NCI-H2196 treated with DMSO at 0.1 percent for 48 hours (cell line): ENCODE data around the gene BIK.
"Not testable (repeated sequence)": the region's sequence is repeated elsewhere in the genome, so short reads cannot be mapped to it uniquely, and the experiment has no call there.

Source experiments
- DNase-seq: peaks from one replicate; lab custom pipeline; 2025; ENCODE audit not compliant: unreplicated experiment; lab: John Stamatoyannopoulos, UW

Gene BIK

GRCh38 chr22:43104056-43104625 is 6.4 kb upstream of the BIK start:
- not testable (repeated sequence) for DNase-seq

DNA sequence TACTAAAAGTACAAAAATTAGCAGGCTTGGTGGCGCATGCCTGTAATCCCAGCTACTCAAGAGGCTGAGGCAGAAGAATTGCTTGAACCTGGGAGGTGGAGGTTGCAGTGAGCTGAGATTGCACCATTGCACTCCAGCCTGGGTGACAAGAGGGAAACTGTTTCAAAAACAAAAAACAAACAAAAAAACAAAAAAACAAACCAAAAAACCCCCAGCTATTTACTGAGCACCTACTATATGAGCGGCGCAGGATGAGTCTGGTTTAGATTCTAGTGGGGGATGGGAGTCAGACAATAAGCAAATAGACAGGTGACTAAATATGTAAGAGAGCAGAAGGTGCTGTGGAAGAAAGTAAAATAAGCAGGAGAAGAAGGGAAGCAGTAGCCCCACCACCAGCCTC is 5.6 kb upstream of the BIK start:
- DNase-seq, result not testable (repeated sequence)

GRCh38 chr22:43106302-43106701 is 4.2 kb upstream of the BIK start:
- DNase-seq, result no peak

GRCh38 chr22:43109511-43109910 is 1.0 kb upstream of the BIK start:
- DNase-seq, result no peak

DNA sequence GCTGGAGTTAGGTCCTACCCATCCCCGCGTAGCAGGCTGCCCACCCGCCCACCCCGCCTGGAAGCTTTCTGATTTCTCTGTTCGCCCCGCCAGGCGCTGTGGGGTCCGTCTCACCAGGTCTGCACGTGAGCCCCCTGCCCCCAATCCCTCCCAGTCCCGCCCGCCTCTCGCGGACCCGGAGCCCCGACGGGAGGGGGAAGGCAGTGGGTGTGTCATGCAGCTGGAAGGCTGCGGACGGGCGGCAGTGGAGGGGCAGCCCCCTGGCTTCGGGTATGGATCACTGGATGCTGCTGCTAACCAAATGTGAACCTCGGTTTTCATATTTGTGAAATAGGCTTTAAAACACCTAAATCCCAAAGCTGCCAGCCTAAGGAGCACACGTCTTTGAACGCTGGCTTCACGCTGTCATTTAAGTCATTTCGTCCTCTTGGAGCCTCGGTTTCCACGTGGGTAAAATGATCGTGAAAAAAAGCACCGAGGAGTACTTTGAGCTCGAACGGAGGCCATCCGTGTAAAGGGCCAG is 568 bp upstream of the BIK start:
- DNase-seq, result peak; percentile 35

GRCh38 chr22:43110927-43111623 is 525 bp downstream of the BIK start:
- no peak for DNase-seq

GRCh38 chr22:43113526-43114251 is 3.1 kb downstream of the BIK start:
- no peak for DNase-seq

GRCh38 chr22:43114958-43115357 is 4.4 kb downstream of the BIK start:
- DNase-seq, result peak; percentile 55

DNA sequence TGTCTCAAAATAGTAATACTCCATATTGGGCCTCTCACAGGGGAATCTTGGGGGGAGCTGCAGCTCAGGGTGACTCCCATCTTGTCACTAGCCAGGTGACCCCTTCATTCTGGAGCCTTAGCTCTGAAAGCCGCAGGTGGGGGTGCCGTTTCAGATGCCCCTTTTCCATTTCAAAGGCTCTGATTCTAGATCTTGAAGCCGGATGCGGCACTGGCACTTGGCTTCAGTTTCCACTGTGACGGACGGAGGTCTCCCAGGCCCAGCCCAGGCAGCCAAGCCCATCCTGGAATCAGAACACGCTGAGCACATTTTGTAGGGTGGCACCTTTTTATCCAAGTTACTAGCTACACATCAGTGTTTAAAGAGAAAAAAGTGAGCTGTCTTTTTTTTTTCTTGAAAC is 6.4 kb downstream of the BIK start:
- DNase-seq, result no peak

GRCh38 chr22:43118024-43118849 is 7.7 kb downstream of the BIK start:
- no peak for DNase-seq

GRCh38 chr22:43118953-43119458 is 8.5 kb downstream of the BIK start:
- no peak for DNase-seq

GRCh38 chr22:43126501-43127165 is 16.1 kb downstream of the BIK start:
- DNase-seq, result no peak

DNA sequence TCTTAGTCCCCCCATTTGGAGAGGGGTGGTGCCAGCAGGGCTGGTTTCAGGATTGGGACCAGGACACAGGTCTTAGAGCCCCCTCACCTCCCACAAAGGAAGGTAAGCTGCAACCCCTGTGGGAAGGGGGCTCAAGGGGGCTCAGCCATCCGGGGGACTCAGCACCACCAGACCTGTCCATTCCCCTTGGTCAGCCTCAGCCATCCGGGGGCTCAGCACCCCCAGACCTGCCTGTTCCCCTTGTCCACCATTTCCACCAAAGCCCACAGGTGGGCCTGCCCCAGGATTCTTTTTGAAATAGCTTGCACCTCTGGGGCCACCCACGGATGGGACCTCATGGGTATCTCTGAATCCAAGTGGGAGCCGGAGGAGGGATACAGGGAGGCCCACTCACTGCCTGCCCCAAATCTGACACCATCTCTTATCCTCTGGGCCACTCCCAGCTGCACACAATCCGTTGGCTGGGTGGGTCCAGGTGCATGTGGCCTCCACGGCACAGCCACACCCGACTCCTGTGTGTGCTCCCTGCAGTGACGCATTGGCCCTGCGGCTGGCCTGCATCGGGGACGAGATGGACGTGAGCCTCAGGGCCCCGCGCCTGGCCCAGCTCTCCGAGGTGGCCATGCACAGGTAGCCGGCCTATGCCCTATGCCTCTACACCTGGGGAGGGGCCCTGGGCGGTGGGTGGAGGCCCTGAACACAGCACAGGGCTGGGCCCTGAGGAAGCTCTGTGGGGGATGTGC is 16.8 kb downstream of the BIK start:
- no peak for DNase-seq

GRCh38 chr22:43128116-43128515 is 17.6 kb downstream of the BIK start:
- no peak for DNase-seq

GRCh38 chr22:43128928-43129424 is 18.4 kb downstream of the BIK start:
- DNase-seq, result peak; percentile 74

- DNase-seq, result peak; percentile 51
Measured at GRCh38 chr22:43129426-43130425, 19.2 kb downstream of the BIK start.

- no peak for DNase-seq
Measured at GRCh38 chr22:43131773-43132501, 21.4 kb downstream of the BIK start.

- no peak for DNase-seq
Measured at GRCh38 chr22:43133401-43133800, 22.9 kb downstream of the BIK start.
